GM19023 (cell line): ENCODE measurements around the gene PCGF3.
"Not testable (repeated sequence)": the region's sequence is repeated elsewhere in the genome, so short reads cannot be mapped to it uniquely, and the experiment has no call there.

Experiments used
- ATAC-seq: cut with Tn5 transposase; IDR thresholded peaks from one replicate; pipeline ENCODE4 v1.9.1; 2021; ENCODE audit warnings: mild to moderate bottlenecking, moderate library complexity; ENCODE audit not compliant: unreplicated experiment

PCGF3 gene

DNA sequence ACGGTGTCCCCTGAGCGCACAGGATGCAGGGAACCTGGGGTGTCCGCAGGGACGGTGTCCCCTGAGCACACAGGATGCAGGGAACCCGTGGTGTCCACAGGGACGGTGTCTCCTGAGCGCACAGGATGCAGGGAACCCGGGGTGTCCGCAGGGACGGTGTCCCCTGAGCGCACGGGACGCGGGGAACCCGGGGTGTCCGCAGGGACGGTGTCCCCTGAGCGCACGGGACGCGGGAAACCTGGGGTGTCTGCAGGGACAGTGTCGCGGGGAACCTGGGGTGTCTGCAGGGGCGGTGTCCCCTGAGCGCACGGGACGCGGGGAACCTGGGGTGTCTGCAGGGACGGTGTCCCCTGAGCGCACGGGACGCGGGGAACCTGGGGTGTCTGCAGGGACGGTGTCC is 30.9 kb downstream of the PCGF3 start:
- ATAC-seq = not testable (repeated sequence)

DNA sequence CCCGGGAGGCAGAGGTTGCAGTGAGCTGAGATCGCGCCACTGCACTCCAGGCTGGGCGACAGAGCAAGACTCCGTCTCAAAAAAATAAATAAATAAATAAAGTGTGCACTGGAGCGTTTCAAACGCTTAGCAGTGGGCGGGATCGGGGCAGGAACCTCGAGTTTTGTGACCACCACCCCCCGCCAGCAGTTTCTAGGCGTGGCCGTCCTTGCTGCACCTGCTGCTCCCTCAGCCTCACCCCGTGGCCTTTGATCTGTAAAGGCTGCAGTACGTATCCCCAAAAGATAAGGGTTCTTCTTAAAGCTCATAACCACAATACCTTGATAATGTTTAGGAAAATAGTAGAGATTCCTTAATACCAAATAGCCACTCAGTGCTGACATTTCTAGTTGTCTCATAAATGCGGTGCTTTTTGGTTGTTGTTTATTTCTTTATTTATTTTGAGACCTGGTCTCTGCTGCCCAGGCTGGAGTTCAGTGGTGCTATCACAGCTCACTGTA is 33.2 kb downstream of the PCGF3 start:
- no peak for ATAC-seq

DNA sequence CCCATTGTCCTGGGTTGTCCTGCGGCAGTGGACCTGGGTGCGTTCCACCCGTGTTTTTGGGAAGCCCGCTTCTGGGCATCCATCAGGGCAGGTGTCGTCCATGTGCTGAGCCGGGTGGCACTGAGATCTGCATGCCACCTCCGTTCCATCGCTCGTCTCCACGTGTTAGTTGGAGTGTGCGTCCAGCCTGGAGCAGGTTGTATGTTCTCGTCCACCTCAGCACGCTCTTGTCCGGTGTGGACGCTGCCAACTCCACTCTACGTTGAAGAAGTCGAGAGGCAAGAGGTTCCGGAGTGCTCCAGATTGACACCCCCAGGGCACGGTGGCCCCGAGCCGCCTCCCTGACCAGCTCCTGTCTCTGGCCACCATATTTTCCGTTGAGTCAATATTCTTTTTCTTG is 33.9 kb downstream of the PCGF3 start:
- ATAC-seq = no peak

- no peak for ATAC-seq
Measured at GRCh38 chr4:740011-740410, 34.4 kb downstream of the PCGF3 start.

DNA sequence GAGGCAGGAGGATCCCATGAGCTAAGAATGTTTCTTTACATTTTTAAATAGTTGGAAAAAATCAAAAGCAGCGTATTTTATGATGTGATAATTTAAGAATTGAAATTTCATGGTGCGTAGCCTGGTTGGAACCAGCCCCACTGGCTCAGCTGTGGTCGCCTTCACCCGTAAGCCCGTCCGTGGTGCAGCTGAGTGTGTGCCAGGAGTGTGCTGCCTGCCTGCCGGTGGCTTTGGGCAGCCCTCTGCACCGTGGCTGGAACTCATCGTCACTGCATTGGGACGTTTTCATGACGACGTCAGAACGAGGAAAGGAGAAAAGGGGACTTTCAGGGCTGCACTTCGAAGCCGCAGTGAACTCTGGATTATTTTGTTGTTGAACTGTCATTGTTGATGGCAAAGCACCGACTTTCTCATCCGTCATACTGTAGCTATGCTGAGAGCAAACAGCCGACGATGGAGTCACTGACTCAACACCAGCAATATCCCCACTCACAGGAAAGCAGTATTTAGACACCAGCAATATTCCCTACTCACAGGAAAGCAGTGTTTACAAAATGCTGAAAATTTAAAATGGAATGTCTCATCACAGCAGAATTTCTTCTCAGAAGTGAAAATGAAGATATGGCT is 35.1 kb downstream of the PCGF3 start:
- ATAC-seq = no peak

DNA sequence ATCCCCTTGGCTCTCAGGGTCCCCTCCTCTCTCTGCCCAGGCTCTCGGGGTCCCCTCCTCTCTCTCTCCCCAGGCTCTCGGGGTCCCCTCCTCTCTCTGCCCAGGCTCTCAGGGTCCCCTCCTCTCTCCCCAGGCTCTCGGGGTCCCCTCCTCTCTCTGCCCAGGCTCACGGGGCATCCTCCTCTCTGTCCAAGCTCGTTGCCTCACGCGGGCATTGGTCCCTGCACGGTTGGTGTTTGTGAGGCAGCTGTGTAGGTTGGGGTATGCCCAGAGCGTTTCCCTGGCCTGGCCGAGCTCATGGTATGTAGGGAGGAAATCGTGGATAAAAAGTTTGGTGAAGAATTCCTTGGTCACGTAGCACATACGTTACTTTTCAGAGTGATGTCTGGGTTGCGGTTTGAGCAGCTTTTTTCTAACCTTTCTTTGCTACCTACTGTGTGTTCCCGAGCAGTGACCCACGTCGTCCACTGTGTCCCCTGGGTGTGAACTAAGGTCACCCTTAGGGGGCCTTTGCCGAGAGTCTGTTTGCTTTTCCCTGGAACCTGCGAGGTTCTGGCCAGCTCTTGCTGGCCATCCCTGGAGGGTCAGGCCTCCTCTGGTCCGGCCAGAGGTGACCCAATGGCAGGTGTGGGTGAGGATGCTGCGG is 36.6 kb downstream of the PCGF3 start:
- ATAC-seq = peak; percentile 28

- peak; percentile 60 for ATAC-seq
Measured at GRCh38 chr4:742742-743311, 37.2 kb downstream of the PCGF3 start.

- ATAC-seq = no peak
Measured at GRCh38 chr4:743463-744211, 38.0 kb downstream of the PCGF3 start.

- no peak for ATAC-seq
Measured at GRCh38 chr4:744212-744841, 38.7 kb downstream of the PCGF3 start.

- ATAC-seq = no peak
Measured at GRCh38 chr4:747546-748170, 42.0 kb downstream of the PCGF3 start.

- no peak for ATAC-seq
Measured at GRCh38 chr4:748461-748860, 42.8 kb downstream of the PCGF3 start.

DNA sequence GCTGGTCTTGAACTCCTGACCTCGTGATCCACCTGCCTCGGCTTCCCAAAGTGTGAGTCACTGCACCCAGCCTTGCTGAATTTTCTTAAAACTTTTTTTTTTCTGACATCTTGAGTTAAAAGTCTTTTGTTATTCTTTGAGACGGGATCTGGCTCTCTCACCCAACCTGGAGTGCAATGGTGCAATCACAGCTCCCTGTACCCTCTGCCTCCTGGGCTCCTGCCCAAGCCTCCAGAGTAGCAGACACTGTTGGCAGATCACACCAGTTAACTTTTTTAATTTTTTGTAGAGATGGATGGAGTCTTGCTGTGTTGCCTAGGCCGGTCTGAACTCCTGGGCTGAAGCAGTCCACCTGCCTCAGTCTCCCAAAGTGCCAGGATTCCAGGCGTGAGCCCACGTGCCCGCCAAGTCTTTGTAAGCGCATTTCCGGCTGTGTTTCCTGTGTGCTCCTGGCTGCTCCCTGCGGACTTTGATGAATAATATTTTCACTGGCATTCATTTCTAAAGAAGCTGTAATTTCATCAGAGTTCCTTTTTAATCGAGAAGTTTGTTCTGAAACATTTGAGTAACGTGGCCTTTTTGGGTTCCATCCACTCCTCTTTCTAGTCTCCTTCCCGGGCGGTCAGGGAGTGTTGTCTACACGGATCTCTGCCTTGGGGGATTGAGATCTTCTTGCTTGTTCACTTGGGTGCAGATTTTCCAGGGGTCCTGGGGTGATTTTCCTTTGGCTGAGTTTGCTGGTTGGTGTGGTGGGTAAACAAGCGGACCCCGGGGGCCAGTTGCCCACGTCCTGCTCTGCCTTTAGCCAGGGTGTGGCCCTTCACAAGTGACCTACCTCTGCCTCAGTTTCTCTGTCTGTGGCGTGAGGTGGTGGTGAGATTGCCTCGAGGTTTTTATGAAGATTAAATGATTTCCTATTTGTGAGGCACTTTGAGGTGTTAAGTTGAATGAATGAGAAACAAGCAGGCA is 44.4 kb downstream of the PCGF3 start:
- no peak for ATAC-seq

DNA sequence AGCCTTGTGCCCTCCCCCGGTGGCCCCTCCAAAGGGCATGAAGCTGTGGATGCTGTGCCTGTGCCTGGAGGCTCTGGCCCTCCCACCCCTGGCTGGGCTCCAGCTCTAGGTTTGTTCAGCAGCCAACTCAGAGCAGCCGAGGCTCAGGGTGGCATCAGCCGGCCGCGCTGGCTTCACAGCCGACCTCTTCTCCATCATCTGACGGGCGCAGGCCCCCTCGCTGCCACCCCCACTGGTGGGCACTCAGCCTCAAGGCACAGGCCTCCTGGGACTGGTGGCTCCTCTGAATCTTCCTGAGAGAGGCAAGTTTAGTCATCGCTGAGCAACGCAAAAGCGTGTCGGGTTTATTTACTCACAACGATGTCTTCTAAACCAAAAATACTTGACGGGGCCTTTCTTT is 46.0 kb downstream of the PCGF3 start:
- ATAC-seq = no peak

GRCh38 chr4:752196-752861 is 46.7 kb downstream of the PCGF3 start:
- ATAC-seq = no peak

DNA sequence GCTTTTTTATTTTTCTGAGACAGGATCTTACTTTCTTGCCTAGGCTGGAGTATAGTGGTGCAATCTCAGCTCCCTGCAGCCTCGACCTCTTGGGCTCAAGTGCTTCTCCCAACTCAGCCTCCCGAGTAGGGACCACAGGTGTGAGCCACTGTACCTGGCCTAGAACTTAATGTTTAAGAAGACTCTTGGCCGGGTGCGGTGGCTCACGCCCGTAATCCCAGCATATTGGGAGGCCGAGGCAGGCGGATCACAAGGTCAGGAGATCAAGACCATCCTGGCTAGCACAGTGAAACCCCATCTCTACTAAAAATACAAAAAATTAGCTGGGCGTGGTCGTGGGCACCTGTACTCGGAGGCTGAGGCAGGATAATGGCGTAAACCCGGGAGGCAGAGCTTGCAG is 47.6 kb downstream of the PCGF3 start:
- ATAC-seq = not testable (repeated sequence)

DNA sequence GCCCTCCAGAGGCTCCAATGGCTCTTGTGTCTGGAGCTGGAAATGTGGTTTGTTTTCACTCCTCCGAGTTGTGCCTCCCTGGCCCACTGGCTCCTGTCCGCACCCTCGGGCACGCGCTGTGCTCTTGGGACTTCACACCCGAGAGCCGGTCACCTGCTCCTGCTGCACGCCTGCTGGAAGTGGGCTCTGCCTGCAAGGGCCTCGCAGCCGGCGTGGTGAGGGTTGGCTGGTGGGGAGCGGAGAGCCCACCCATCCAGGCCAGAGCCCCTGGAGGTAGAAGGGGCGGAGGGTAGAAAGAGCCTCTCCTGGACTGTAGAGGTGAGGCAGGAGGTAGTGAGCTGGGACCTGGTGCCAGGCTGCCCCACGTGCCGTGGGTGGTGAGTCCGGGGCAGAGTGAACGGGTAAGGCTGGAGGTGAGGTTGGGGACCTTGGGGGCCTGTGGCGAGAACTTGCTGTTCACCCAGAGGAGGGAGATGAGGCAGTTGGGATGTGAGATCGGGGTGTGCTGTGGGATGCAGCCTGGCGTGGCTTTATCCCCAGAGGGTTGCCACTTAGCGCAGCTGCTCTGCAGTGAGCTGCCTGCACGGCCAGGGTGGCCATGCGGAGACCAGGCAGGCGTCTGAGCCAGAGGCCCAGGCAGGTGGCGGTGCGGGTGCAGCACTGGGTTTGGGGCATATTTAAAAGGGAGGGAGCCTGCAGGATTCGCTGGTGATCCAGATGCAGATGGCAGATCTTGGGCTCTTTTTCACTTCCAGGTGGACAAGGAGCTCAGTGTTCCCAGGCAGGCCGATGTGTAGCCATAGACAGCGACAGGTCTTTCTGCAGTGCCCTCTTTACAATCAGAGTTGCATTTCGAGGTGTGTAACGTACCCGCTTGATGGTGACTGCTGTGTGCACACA is 48.8 kb downstream of the PCGF3 start:
- no peak for ATAC-seq

- ATAC-seq = no peak
Measured at GRCh38 chr4:757111-757510, 51.5 kb downstream of the PCGF3 start.

DNA sequence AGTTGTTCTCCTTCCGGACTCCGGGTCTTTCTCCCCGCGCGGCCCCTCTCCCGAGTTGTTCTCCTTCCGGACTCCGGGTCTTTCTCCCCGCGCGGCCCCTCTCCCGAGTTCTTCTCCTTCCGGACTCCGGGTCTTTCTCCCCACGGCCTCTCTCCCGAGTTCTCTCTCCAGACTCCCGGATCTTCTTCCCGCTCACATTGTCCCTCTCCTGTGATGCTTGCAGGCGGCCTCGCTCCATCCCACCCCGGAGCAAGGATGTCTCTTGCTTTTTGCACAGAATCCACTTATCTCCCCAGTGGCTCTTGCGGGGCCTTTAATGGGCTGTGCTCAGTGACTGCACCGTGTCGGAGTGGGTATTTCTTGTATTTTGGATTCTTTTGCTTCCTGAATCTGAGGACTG is 54.2 kb downstream of the PCGF3 start:
- ATAC-seq = not testable (repeated sequence)
